Breast epithelium (tissue), 3 donors: ENCODE measurements around the gene SLC35G2.
"Not testable (repeated sequence)": the region's sequence is repeated elsewhere in the genome, so short reads cannot be mapped to it uniquely, and the experiment has no call there.

ENCODE experiments used
- CTCF ChIP-seq, 3 donors: fragments of 450-650 bp; IDR thresholded peaks; one replicate each; pipeline ENCODE4 v1.5.1; 2016 to 2017; ENCODE audit warnings: antibody characterized with exemption in 3 of 3, mild to moderate bottlenecking in 3 of 3, moderate library complexity in 3 of 3
- POLR2AphosphoS5 ChIP-seq, 3 donors: sonication (generic); formaldehyde crosslinking; IDR thresholded peaks; one replicate each; pipeline ENCODE4 v1.6.1; 2017; ENCODE audit warnings: antibody characterized with exemption in 3 of 3

- not testable (repeated sequence) for TF ChIP-seq CTCF, POLR2AphosphoS5 (IDR thresholded peaks at IDR 0.05)
Measured at GRCh38 chr3:136801146-136801545, 17.8 kb upstream of the SLC35G2 start.
